ENCODE data around the gene CCT2. TPM values are rescaled to one million over a fixed set of nuclear protein-coding genes. Genes with fewer than 3 reads are reported as not detected.

Gene CCT2
- total RNA-seq, 1 experiment from 2014 or later, result 311 TPM

DNA sequence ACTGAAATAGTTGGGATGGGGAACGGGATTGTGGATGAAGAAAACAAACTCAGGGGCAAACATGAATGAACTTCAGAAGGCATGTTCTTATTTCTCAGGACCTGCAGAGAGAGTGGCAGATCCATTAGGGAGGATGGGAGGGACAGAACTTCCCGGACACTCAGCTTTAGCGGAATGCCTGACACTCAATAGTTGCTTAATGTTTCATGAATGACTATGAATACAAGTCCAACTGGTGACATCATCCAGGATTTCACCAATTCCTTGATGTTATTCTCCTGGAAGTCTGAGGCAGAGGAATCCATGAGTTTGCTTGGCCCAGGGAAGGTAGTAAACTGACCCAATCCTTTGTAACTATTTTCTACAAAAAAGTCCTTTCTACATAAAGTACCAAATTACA is 63.2 kb downstream of the CCT2 start:
- no peaks in the 10 kb centered on the region for H4K20me1 ChIP-seq (ENCODE audit: insufficient read depth, low read depth, low read length)
- no peaks in the 10 kb centered on the region for H3K9me2 ChIP-seq (replicated peaks; ENCODE audit: insufficient read depth, low read length)
- H3K4me1 ChIP-seq (ENCODE audit: low read length), result peaks cover 16% of the 10 kb centered on the region
- no peak for DNase-seq
- no peaks in the 10 kb centered on the region for H3K36me3 ChIP-seq (ENCODE audit: insufficient read depth, low read length)
- H3K79me2 ChIP-seq (ENCODE audit: low read length), result no peaks in the 10 kb centered on the region
- H3K27me3 ChIP-seq (ENCODE audit: low read length), result no peaks in the 10 kb centered on the region
- H3K9ac ChIP-seq (ENCODE audit: low read length), result no peak overlapping the region
- no peak overlapping the region for H2AFZ ChIP-seq (ENCODE audit: low read length)
- no peak overlapping the region for H3K4me2 ChIP-seq (ENCODE audit: low read depth, low read length, poor library complexity, severe bottlenecking)
- no peak overlapping the region for H3K27ac ChIP-seq (ENCODE audit: low read length)
- no peaks in the 10 kb centered on the region for H3K9me3 ChIP-seq (ENCODE audit: low read length)
- H3K4me3 ChIP-seq (ENCODE audit: low read length), result no peak overlapping the region

DNA sequence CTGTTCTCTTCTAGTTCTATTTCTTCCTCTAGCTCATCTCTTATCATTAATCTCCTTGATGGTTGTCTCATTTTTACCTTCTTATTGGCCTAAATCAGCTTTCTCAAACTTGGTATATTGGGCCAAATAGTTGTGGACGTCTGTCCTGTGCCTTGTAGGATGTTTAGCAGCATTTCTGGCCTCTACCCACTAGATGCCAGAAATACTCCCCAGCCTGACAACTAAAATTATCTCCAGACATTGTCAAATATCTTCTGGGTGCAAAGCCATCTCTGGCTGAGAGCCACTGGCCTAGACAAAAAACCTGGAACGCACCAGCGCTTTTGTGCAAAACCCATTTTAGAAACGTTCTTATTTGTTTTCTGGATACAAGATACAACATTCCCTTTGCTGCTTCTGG is 64.3 kb downstream of the CCT2 start:
- Histone ChIP-seq H3K4me2 (ENCODE audit: low read depth, low read length, poor library complexity, severe bottlenecking) (no peak overlapping the region), H4K20me1 (ENCODE audit: insufficient read depth, low read depth, low read length) (no peaks in the 10 kb centered on the region), H3K9me3 (ENCODE audit: low read length) (no peaks in the 10 kb centered on the region), H3K27me3 (ENCODE audit: low read length) (no peaks in the 10 kb centered on the region), H3K27ac (ENCODE audit: low read length) (no peak overlapping the region), H3K79me2 (ENCODE audit: low read length) (no peaks in the 10 kb centered on the region), H3K9ac (ENCODE audit: low read length) (no peak overlapping the region), H3K9me2 (replicated peaks; ENCODE audit: insufficient read depth, low read length) (no peaks in the 10 kb centered on the region), H3K36me3 (ENCODE audit: insufficient read depth, low read length) (no peaks in the 10 kb centered on the region), H3K4me3 (ENCODE audit: low read length) (no peak overlapping the region), H2AFZ (ENCODE audit: low read length) (no peak overlapping the region), H3K4me1 (ENCODE audit: low read length) (peaks cover 26% of the 10 kb centered on the region)
- no peak for DNase-seq

Small RNAs within 50 kb of the gene (small RNA-seq; reads per million reads assigned to genes)
- 0.51 reads per million, percentile 10 among the genes with 10 or more reads in this experiment for gene MIR3913-1

Other genes starting within 250 kb of the CCT2 start
- gene LYZ, start 237.1 kb upstream of the CCT2 start, total RNA-seq (2014; rRNA removed; shearing (Covaris generic); ENCODE audit: low replicate concordance), result not detected in 2 replicates
- gene YEATS4, start 225.7 kb upstream of the CCT2 start, total RNA-seq (2014; rRNA removed; shearing (Covaris generic); ENCODE audit: low replicate concordance), result 70.6 and 76.5 TPM in 2 replicates
- gene FRS2, start 115.1 kb upstream of the CCT2 start, total RNA-seq (2014; rRNA removed; shearing (Covaris generic); ENCODE audit: low replicate concordance), result 18.7 and 26.1 TPM in 2 replicates
- not detected in 2 replicates for gene LRRC10, start 25.4 kb downstream of the CCT2 start, total RNA-seq (2014; rRNA removed; shearing (Covaris generic); ENCODE audit: low replicate concordance)
- not detected in 2 replicates for gene BEST3, start 113.8 kb downstream of the CCT2 start, total RNA-seq (2014; rRNA removed; shearing (Covaris generic); ENCODE audit: low replicate concordance)
- 22.2 and 25.3 TPM in 2 replicates for gene RAB3IP, start 153.4 kb downstream of the CCT2 start, total RNA-seq (2014; rRNA removed; shearing (Covaris generic); ENCODE audit: low replicate concordance)
- 2.6 and 3.2 TPM in 2 replicates for gene MYRFL, start 239.8 kb downstream of the CCT2 start, total RNA-seq (2014; rRNA removed; shearing (Covaris generic); ENCODE audit: low replicate concordance)